Keratinocyte (primary cell): ENCODE results near the gene DNAH11.

ENCODE experiments used
- EZH2 ChIP-seq: IDR thresholded peaks from one replicate; pipeline ENCODE4 v1.6.1; 2012; ENCODE audit warnings: inconsistent platforms, mild to moderate bottlenecking, low read length, moderate library complexity
- TF ChIP-seq, protein P1 (sequence below), 3 experiments: IDR thresholded peaks in 1 of 3; conservative IDR thresholded peaks in 1 of 3; optimal IDR thresholded peaks in 1 of 3; 2 replicates in 2 of 3; 3 replicates in 1 of 3; pipeline versions ENCODE3 to v1.5.1; 2011; ENCODE audit warnings: low read length in 3 of 3, mild to moderate bottlenecking in 3 of 3, moderate library complexity in 2 of 3, control low read depth in 1 of 3, inconsistent platforms in 1 of 3; ENCODE audit not compliant: insufficient read depth in 2 of 3; ENCODE audit errors: extremely low read depth in 1 of 3

DNA sequence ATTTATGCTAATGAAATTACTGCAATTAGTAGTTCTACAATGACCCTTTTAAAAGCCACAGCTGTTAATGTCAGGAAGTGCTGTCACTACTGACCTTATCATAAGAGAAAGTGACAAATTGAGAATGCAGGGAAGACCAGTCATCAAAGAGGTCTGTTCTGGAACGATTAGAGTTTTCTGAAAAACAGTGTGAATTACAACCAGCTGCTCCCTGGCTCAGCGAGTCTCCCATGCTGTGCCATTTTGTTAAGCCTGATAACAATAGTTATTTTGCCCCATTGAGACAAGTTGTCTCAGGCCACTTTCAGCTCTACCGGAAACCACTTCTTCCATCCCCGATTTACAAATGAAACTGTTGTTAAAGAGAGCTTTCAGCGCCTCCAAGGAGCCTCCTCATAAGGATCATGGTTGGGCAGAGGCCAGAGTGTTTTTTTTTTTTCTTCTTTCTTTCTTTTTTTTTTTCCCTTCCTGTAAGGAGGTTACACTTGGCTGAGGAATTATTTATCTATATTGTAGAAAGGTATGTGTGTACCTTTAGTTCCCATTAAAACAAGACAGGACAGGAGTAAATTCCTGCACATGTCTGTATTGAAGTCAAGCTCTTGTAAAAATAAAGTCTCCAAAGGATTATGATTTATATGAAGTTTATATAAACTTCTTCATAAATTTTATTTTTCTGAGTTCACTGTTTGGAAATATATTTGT is 229.2 kb downstream of the DNAH11 start:
- TF ChIP-seq, protein P1, sequence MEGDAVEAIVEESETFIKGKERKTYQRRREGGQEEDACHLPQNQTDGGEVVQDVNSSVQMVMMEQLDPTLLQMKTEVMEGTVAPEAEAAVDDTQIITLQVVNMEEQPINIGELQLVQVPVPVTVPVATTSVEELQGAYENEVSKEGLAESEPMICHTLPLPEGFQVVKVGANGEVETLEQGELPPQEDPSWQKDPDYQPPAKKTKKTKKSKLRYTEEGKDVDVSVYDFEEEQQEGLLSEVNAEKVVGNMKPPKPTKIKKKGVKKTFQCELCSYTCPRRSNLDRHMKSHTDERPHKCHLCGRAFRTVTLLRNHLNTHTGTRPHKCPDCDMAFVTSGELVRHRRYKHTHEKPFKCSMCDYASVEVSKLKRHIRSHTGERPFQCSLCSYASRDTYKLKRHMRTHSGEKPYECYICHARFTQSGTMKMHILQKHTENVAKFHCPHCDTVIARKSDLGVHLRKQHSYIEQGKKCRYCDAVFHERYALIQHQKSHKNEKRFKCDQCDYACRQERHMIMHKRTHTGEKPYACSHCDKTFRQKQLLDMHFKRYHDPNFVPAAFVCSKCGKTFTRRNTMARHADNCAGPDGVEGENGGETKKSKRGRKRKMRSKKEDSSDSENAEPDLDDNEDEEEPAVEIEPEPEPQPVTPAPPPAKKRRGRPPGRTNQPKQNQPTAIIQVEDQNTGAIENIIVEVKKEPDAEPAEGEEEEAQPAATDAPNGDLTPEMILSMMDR (optimal IDR thresholded peaks at IDR 0.05 in 1 of 3, IDR thresholded peaks at IDR 0.05 in 1 of 3, conservative IDR thresholded peaks at IDR 0.05 in 1 of 3; ENCODE audit: extremely low read depth in 1 of 3, insufficient read depth in 2 of 3, low read length in 3 of 3): no peak
- TF ChIP-seq EZH2: no peak
